GM19238 (cell line): ENCODE data around the gene LEMD1.
"Not testable (repeated sequence)": the region's sequence is repeated elsewhere in the genome, so short reads cannot be mapped to it uniquely, and the experiment has no call there.

Experiments used
- DNase-seq: peaks from one replicate; pipeline ENCODE4 v3.0.0; 2011; ENCODE audit warnings: low spot score; ENCODE audit not compliant: insufficient read length

The LEMD1 gene

GRCh38 chr1:205430696-205431305, 8.9 kb upstream of the LEMD1 start:
- DNase-seq, result no peak

GRCh38 chr1:205429762-205430695, 8.2 kb upstream of the LEMD1 start:
- no peak for DNase-seq

GRCh38 chr1:205424901-205425600, 3.2 kb upstream of the LEMD1 start:
- DNase-seq, result no peak

- DNase-seq, result no peak
Measured at GRCh38 chr1:205423814-205424399, 2.1 kb upstream of the LEMD1 start.

GRCh38 chr1:205422993-205423642, 1.3 kb upstream of the LEMD1 start:
- no peak for DNase-seq

GRCh38 chr1:205420938-205421337, 918 bp downstream of the LEMD1 start:
- DNase-seq, result no peak

- DNase-seq, result no peak
Measured at GRCh38 chr1:205417870-205418635, 3.8 kb downstream of the LEMD1 start.

GRCh38 chr1:205416322-205416721, 5.5 kb downstream of the LEMD1 start:
- DNase-seq, result no peak

GRCh38 chr1:205410581-205411298, 11.1 kb downstream of the LEMD1 start:
- DNase-seq, result no peak

GRCh38 chr1:205407970-205408369, 13.9 kb downstream of the LEMD1 start:
- no peak for DNase-seq

GRCh38 chr1:205406252-205406651, 15.6 kb downstream of the LEMD1 start:
- DNase-seq, result not testable (repeated sequence)

GRCh38 chr1:205404484-205404883, 17.4 kb downstream of the LEMD1 start:
- not testable (repeated sequence) for DNase-seq

GRCh38 chr1:205398586-205398985, 23.3 kb downstream of the LEMD1 start:
- DNase-seq, result no peak

GRCh38 chr1:205396967-205397616, 24.8 kb downstream of the LEMD1 start:
- no peak for DNase-seq

- DNase-seq, result no peak
Measured at GRCh38 chr1:205395616-205396015, 26.2 kb downstream of the LEMD1 start.

GRCh38 chr1:205392650-205393049, 29.2 kb downstream of the LEMD1 start:
- DNase-seq, result no peak

- DNase-seq, result no peak
Measured at GRCh38 chr1:205391386-205391785, 30.5 kb downstream of the LEMD1 start.

- no peak for DNase-seq
Measured at GRCh38 chr1:205387845-205388244, 34.0 kb downstream of the LEMD1 start.

GRCh38 chr1:205382990-205383389, 38.9 kb downstream of the LEMD1 start:
- DNase-seq, result not testable (repeated sequence)
